Vagina (tissue), 2 donors: ENCODE data around the gene PDZD11. TPM values are rescaled to one million over a fixed set of nuclear protein-coding genes. Genes with fewer than 3 reads are reported as not detected.
A peak's percentile ranks its signal among the peaks of the same experiment; 100 is the strongest.

Experiments used
- DNase-seq, 2 donors: peaks; one replicate each; pipeline ENCODE4 v3.0.0-alpha.2; 2017; ENCODE audit errors: extremely low spot score in 2 of 2
- H3K27ac ChIP-seq: fragments of 200-600 bp; sonication (generic); one replicate; pipeline ENCODE4 v1.5.1; 2019
- H3K27me3 ChIP-seq: fragments of 200-600 bp; sonication (generic); one replicate; pipeline ENCODE4 v1.5.1; 2019
- H3K36me3 ChIP-seq, 2 donors: fragments of 200-600 bp; sonication (generic); one replicate each; pipeline ENCODE4 v1.5.1; 2017 to 2019
- H3K4me1 ChIP-seq: fragments of 200-600 bp; sonication (generic); one replicate; pipeline ENCODE4 v1.5.1; 2019
- H3K4me3 ChIP-seq, 2 donors: fragments of 200-600 bp; sonication (generic); 1 replicate in 1 of 2; 2 replicates in 1 of 2; pipeline ENCODE4 v1.5.1; 2016 to 2019
- H3K9me3 ChIP-seq: fragments of 200-600 bp; sonication (generic); one replicate; pipeline ENCODE4 v1.5.1; 2019
- POLR2A ChIP-seq, 2 donors: fragments of 450-650 bp; IDR thresholded peaks; one replicate each; pipeline ENCODE4 v1.6.1; 2017; ENCODE audit warnings: antibody characterized with exemption in 2 of 2, mild to moderate bottlenecking in 2 of 2, moderate library complexity in 2 of 2
- POLR2AphosphoS5 ChIP-seq, 2 donors: sonication (generic); formaldehyde crosslinking; IDR thresholded peaks; one replicate each; pipeline ENCODE4 v1.9.0; 2017; ENCODE audit warnings: antibody characterized with exemption in 2 of 2, mild to moderate bottlenecking in 2 of 2, low read depth in 1 of 2; ENCODE audit not compliant: insufficient read depth in 1 of 2
- intact Hi-C: fragments of 100-400 bp; cut with DNase I; formaldehyde crosslinking; loops from one replicate; pipeline ENCODE4 v1.15.1; 2023
- total RNA-seq: library from RNA; depleted of rRNA; stranded (reverse); fragments of >200 nt; gene quantifications from one replicate; pipeline ENCODE4 v1.2.3, GENCODE V29; 2016
- TF ChIP-seq, protein P1 (sequence below), 3 experiments: fragments of 450-650 bp in 2 of 3; fragments of 200-600 bp in 1 of 3; sonication (generic) in 1 of 3; IDR thresholded peaks; one replicate each; pipeline ENCODE4 v1.5.1; 2017 to 2019; ENCODE audit warnings: antibody characterized with exemption in 3 of 3, mild to moderate bottlenecking in 2 of 3, moderate library complexity in 2 of 3

PDZD11 gene, protein sequence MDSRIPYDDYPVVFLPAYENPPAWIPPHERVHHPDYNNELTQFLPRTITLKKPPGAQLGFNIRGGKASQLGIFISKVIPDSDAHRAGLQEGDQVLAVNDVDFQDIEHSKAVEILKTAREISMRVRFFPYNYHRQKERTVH
- total RNA-seq: 33.4 TPM

DNA sequence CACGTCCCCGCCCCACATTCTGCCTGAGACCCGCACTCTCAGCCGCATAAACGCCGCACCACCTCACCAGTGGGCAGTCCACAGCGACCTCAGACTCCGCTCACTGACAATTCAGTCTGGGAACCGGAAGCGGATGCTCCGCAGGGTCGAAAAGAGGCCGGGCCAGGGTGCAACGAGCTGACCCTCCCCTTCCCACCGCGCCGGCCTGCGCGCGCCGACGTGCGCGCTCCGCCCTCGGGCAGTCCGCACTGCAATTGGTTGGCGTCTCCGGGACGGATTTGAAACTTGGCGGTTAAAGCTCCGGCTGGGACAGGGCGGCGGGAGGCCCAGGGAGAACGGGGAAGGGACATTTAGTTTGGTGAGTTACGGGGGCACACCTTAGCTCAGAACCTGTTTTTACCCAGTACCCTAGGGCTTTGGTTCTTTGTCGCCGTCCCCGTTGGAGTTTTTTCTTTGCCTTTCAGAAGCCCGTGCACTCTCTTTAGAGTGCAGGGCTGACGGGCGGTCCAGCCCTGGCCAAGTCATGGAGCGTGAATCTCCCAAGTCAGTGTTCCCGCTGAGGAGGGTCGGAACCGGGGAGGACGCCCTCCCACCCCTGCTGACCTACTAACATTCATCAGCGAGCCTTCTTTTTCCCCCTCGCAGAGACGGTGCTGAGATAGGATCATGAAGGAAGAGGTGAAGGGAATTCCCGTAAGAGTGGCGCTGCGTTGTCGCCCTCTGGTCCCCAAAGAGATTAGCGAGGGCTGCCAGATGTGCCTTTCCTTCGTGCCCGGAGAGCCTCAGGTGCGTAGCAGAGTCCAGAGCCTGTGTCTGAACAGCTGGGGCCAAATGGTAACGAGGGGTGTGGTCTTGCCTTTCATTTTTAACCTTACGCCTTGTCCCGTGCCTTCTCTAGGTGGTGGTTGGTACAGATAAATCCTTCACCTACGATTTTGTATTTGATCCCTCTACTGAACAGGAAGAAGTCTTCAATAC, at the start of gene PDZD11, which contains the start of gene KIF4A:
Gene PDZD11, minus strand, starts transcription at position 135 of the 978 bp plus-strand sequence. CDS start 586 bp downstream, outside the sequence.
Gene KIF4A, plus strand, starts transcription at position 312 of the 978 bp plus-strand sequence. Its CDS starts 355 bp downstream, at position 667.
- TF ChIP-seq, protein P1, sequence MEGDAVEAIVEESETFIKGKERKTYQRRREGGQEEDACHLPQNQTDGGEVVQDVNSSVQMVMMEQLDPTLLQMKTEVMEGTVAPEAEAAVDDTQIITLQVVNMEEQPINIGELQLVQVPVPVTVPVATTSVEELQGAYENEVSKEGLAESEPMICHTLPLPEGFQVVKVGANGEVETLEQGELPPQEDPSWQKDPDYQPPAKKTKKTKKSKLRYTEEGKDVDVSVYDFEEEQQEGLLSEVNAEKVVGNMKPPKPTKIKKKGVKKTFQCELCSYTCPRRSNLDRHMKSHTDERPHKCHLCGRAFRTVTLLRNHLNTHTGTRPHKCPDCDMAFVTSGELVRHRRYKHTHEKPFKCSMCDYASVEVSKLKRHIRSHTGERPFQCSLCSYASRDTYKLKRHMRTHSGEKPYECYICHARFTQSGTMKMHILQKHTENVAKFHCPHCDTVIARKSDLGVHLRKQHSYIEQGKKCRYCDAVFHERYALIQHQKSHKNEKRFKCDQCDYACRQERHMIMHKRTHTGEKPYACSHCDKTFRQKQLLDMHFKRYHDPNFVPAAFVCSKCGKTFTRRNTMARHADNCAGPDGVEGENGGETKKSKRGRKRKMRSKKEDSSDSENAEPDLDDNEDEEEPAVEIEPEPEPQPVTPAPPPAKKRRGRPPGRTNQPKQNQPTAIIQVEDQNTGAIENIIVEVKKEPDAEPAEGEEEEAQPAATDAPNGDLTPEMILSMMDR (IDR thresholded peaks at IDR 0.05): no peak
- TF ChIP-seq POLR2AphosphoS5 (IDR thresholded peaks at IDR 0.05; ENCODE audit: insufficient read depth in 1 of 2, low read depth in 1 of 2): peak; percentile 33 to 49
- no peak for DNase-seq
- Histone ChIP-seq H3K36me3 (peaks cover 0 to 3% of the 10 kb centered on the region in 2 donors), H3K27ac (peak within 1 kb of the TSS; percentile 70), H3K27me3 (no peaks in the 10 kb centered on the region), H3K4me1 (peaks cover 9% of the 10 kb centered on the region), H3K9me3 (no peaks in the 10 kb centered on the region), H3K4me3 (peak within 1 kb of the TSS; percentile 34 to 49)
- intact Hi-C loops: no loop called here

DNA sequence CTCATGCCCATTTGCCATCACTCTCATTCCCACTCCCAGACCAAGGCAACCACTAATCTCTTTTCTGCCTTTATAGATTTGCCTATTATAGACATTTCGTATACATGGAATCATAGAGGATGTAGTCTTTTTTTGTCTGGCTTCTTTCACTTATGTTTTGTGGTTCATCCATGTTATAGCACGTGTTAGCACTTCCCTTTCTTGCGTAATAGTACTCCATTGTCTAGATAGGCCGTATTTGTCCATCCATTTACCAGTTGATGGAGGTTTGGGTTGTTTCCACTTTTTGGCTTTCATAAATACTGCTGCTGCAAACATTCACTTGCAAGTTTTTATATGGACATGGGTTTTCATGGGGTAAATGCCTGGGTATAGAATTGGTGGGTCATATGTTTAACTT, 48.6 kb upstream of the PDZD11 start:
- no peaks in the 10 kb centered on the region for H3K27me3 ChIP-seq
- intact Hi-C loops: no loop called here
- H3K27ac ChIP-seq: no peak overlapping the region
- H3K36me3 ChIP-seq: no peaks in the 10 kb centered on the region
- no peaks in the 10 kb centered on the region for H3K4me1 ChIP-seq
- no peak for TF ChIP-seq POLR2A (IDR thresholded peaks at IDR 0.05)
- TF ChIP-seq, protein P1 (IDR thresholded peaks at IDR 0.05): no peak
- no peak for TF ChIP-seq POLR2AphosphoS5 (IDR thresholded peaks at IDR 0.05; ENCODE audit: insufficient read depth in 1 of 2, low read depth in 1 of 2)
- H3K9me3 ChIP-seq: no peaks in the 10 kb centered on the region
- no peak overlapping the region for H3K4me3 ChIP-seq
- no peak for DNase-seq

DNA sequence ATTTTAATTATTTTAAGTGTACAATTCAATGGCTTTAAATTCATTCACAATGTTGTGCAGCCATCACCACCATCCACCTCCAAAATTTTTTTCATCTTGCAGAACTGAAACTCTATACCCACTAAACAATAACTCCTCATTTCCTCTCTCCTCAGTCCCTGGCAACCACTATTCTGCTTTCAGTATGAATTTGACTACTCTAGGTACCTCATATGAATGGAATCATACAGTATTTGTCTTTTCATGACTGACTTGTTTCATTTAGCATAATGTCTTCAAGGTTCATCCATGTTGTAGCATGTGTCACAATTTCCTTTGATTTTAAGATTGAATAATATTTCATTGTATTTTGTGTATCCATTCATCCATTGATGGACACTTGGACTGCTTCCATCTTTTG, 47.0 kb upstream of the PDZD11 start:
- H3K9me3 ChIP-seq: no peaks in the 10 kb centered on the region
- H3K27ac ChIP-seq: no peak overlapping the region
- H3K4me3 ChIP-seq: no peak overlapping the region
- H3K36me3 ChIP-seq: no peaks in the 10 kb centered on the region
- intact Hi-C loops: no loop called here
- no peak for DNase-seq
- TF ChIP-seq POLR2A (IDR thresholded peaks at IDR 0.05): no peak
- TF ChIP-seq POLR2AphosphoS5 (IDR thresholded peaks at IDR 0.05; ENCODE audit: insufficient read depth in 1 of 2, low read depth in 1 of 2): no peak
- TF ChIP-seq, protein P1 (IDR thresholded peaks at IDR 0.05): no peak
- no peaks in the 10 kb centered on the region for H3K4me1 ChIP-seq
- no peaks in the 10 kb centered on the region for H3K27me3 ChIP-seq

DNA sequence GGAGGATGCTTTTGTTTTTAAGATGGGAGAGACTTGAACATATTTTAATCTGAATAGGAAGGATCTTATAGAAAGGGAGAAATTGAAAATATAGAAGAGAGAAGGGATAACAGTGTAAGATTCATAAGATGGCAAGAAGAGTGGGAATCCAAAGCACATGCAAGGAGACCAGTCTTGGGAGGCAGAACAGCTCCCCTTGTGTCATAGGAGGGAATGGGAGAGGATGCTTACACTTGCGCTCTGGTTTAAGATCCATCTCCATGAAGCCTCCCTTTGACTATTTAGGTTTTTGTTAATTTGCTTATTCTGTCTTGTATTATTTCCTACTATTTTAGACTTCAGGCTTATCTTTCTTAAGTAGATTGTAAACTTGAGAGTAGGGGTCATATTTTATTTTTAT, 42.9 kb upstream of the PDZD11 start:
- no peaks in the 10 kb centered on the region for H3K36me3 ChIP-seq
- TF ChIP-seq POLR2AphosphoS5 (IDR thresholded peaks at IDR 0.05; ENCODE audit: insufficient read depth in 1 of 2, low read depth in 1 of 2) (no peak), POLR2A (IDR thresholded peaks at IDR 0.05) (no peak)
- TF ChIP-seq, protein P1 (IDR thresholded peaks at IDR 0.05): no peak
- intact Hi-C loops: no loop called here
- H3K27ac ChIP-seq: no peak overlapping the region
- no peak overlapping the region for H3K4me3 ChIP-seq
- DNase-seq: no peak
- no peaks in the 10 kb centered on the region for H3K9me3 ChIP-seq
- H3K4me1 ChIP-seq: no peaks in the 10 kb centered on the region
- H3K27me3 ChIP-seq: no peaks in the 10 kb centered on the region
